Common myeloid progenitor, CD34-positive (primary cell): ENCODE data around the gene GMPR.

ENCODE experiments used
- CTCF ChIA-PET: fragments of 350-600 bp; sonication (Branson Sonifier 250); formaldehyde crosslinking; loops from one replicate; lab custom pipeline; 2021; ENCODE audit warnings: antibody characterized with exemption; lab: Charles Lee
- POLR2A ChIA-PET: fragments of 350-600 bp; sonication (Branson Sonifier 250); formaldehyde crosslinking; loops from one replicate; lab custom pipeline; 2021; ENCODE audit warnings: antibody characterized with exemption; lab: Charles Lee
- DNase-seq, 3 donors: peaks; one replicate each; pipeline versions ENCODE4 v3.0.0 to v3.0.0-alpha.2; 2013
- H3K27ac ChIP-seq, 2 experiments: 1 replicate in 1 of 2; 2 replicates in 1 of 2; pipeline ENCODE4 v1.7.0; 2013; ENCODE audit warnings: inconsistent platforms in 2 of 2, low read length in 2 of 2, mild to moderate bottlenecking in 2 of 2, low read depth in 1 of 2, moderate library complexity in 1 of 2; ENCODE audit not compliant: severe bottlenecking in 2 of 2, insufficient read depth in 1 of 2, poor library complexity in 1 of 2
- H3K27me3 ChIP-seq, 5 experiments: replicated peaks in 2 of 5; 1 replicate in 3 of 5; 2 replicates in 2 of 5; pipeline versions ENCODE4 v1.6.1 to v1.7.0; 2013; ENCODE audit warnings: low read length in 4 of 5, mild to moderate bottlenecking in 2 of 5, moderate library complexity in 2 of 5, inconsistent platforms in 1 of 5; ENCODE audit not compliant: insufficient read depth in 5 of 5, control insufficient read depth in 4 of 5
- H3K36me3 ChIP-seq, 4 experiments: 1 replicate in 2 of 4; 2 replicates in 2 of 4; pipeline versions ENCODE4 v1.6.1 to v1.7.0; 2013; ENCODE audit warnings: low read length in 3 of 4, control low read depth in 1 of 4, mild to moderate bottlenecking in 1 of 4; ENCODE audit not compliant: control insufficient read depth in 4 of 4, insufficient read depth in 4 of 4
- H3K4me1 ChIP-seq, 4 experiments: 1 replicate in 3 of 4; 2 replicates in 1 of 4; pipeline versions ENCODE4 v1.6.1 to v1.7.1; 2013; ENCODE audit warnings: low read length in 3 of 4, mild to moderate bottlenecking in 3 of 4, control low read depth in 1 of 4, inconsistent platforms in 1 of 4, moderate library complexity in 1 of 4; ENCODE audit not compliant: control insufficient read depth in 4 of 4, insufficient read depth in 4 of 4; ENCODE audit errors: control extremely low read depth in 1 of 4
- H3K4me3 ChIP-seq, 7 experiments: 1 replicate in 4 of 7; 2 replicates in 3 of 7; pipeline versions ENCODE4 v1.5.1 to v1.7.0; 2013; ENCODE audit warnings: mild to moderate bottlenecking in 7 of 7, low read length in 6 of 7, moderate library complexity in 6 of 7, inconsistent platforms in 2 of 7, low read depth in 2 of 7, control low read depth in 1 of 7; ENCODE audit not compliant: insufficient read depth in 4 of 7, control insufficient read depth in 1 of 7; ENCODE audit errors: extremely low read depth in 1 of 7
- H3K9me3 ChIP-seq, 5 experiments: 1 replicate in 4 of 5; 2 replicates in 1 of 5; pipeline versions ENCODE4 v1.6.1 to v1.7.1; 2013; ENCODE audit warnings: low read length in 4 of 5, mild to moderate bottlenecking in 2 of 5, inconsistent platforms in 1 of 5, low read depth in 1 of 5, moderate library complexity in 1 of 5; ENCODE audit not compliant: control insufficient read depth in 4 of 5, insufficient read depth in 2 of 5; ENCODE audit errors: control extremely low read depth in 1 of 5
- WGBS: methylation state at CpG from one replicate; pipeline ENCODE4 v1.1.5; 2013; ENCODE audit not compliant: insufficient coverage; 5-methylcytosine and 5-hydroxymethylcytosine counted together

Gene GMPR

GRCh38 chr6:16243664-16244063, 5.3 kb downstream of the GMPR start:
- POLR2A ChIA-PET = no interaction called here
- H3K36me3 ChIP-seq = peaks cover 0 to 27% (median 13%) of the 10 kb centered on the region in 4 experiments
- CTCF ChIA-PET = no interaction called here
- H3K9me3 ChIP-seq = no peaks in the 10 kb centered on the region
- H3K27ac ChIP-seq = no peak overlapping the region
- 100% methylated on average over 1 of the region's 5 CpGs for WGBS
- H3K4me3 ChIP-seq = no peak overlapping the region
- DNase-seq = no peak
- no peaks in the 10 kb centered on the region for H3K27me3 ChIP-seq
- H3K4me1 ChIP-seq = peaks cover 0 to 22% (median 13%) of the 10 kb centered on the region in 4 experiments

- Histone ChIP-seq H3K27ac (no peak overlapping the region), H3K4me1 (peaks cover 0 to 15% (median 7%) of the 10 kb centered on the region in 4 experiments), H3K4me3 (no peak overlapping the region), H3K9me3 (no peaks in the 10 kb centered on the region), H3K27me3 (no peaks in the 10 kb centered on the region), H3K36me3 (peaks cover 0 to 31% (median 14%) of the 10 kb centered on the region in 4 experiments)
- CTCF ChIA-PET = no interaction called here
- POLR2A ChIA-PET = no interaction called here
- WGBS = 100% methylated on average over 5 of the region's 5 CpGs
- DNase-seq = no peak
These were observed 6.1 kb downstream of the GMPR start for GRCh38 chr6:16244446-16244845.

- no peaks in the 10 kb centered on the region for H3K27me3 ChIP-seq
- CTCF ChIA-PET = no interaction called here
- DNase-seq = no peak
- peaks cover 0 to 33% (median 14%) of the 10 kb centered on the region in 4 experiments for H3K36me3 ChIP-seq
- no peak overlapping the region for H3K4me3 ChIP-seq
- 93% methylated on average over 9 of the region's 10 CpGs for WGBS
- H3K27ac ChIP-seq = no peak overlapping the region
- peaks cover 0 to 10% (median 2%) of the 10 kb centered on the region in 4 experiments for H3K4me1 ChIP-seq
- H3K9me3 ChIP-seq = no peaks in the 10 kb centered on the region
- POLR2A ChIA-PET = no interaction called here
These were observed 6.6 kb downstream of the GMPR start for GRCh38 chr6:16244869-16245451.

GRCh38 chr6:16248271-16248853, 10.0 kb downstream of the GMPR start:
- 100% methylated on average over 6 of the region's 7 CpGs for WGBS
- ChIA-PET CTCF (interaction anchor here (1.9 kb wide), 1 partner anchor 9 kb away, joined by 7 read pairs; no protein-coding TSS in a partner anchor), POLR2A (no interaction called here)
- Histone ChIP-seq H3K9me3 (no peaks in the 10 kb centered on the region), H3K27me3 (no peaks in the 10 kb centered on the region), H3K4me3 (no peak overlapping the region), H3K36me3 (peaks cover 3 to 54% (median 29%) of the 10 kb centered on the region in 4 experiments), H3K27ac (no peak overlapping the region), H3K4me1 (no peaks in the 10 kb centered on the region)
- no peak for DNase-seq

GRCh38 chr6:16249971-16250370, 11.6 kb downstream of the GMPR start:
- Histone ChIP-seq H3K27ac (no peak overlapping the region), H3K9me3 (no peaks in the 10 kb centered on the region), H3K36me3 (peaks cover 3 to 65% (median 37%) of the 10 kb centered on the region in 4 experiments), H3K4me3 (no peak overlapping the region), H3K4me1 (no peaks in the 10 kb centered on the region), H3K27me3 (no peaks in the 10 kb centered on the region)
- DNase-seq = no peak
- WGBS = no CpG with 5 or more reads among the region's 1 CpG
- ChIA-PET POLR2A (no interaction called here), CTCF (interaction anchor here (1.9 kb wide), 1 partner anchor 10 kb away, joined by 7 read pairs; no protein-coding TSS in a partner anchor)

GRCh38 chr6:16251706-16252105, 13.3 kb downstream of the GMPR start:
- Histone ChIP-seq H3K9me3 (no peaks in the 10 kb centered on the region), H3K4me1 (no peaks in the 10 kb centered on the region), H3K4me3 (no peak overlapping the region), H3K27me3 (no peaks in the 10 kb centered on the region), H3K36me3 (peaks cover 3 to 56% (median 32%) of the 10 kb centered on the region in 4 experiments), H3K27ac (no peak overlapping the region)
- ChIA-PET POLR2A (no interaction called here), CTCF (no interaction called here)
- 100% methylated on average over 1 of the region's 2 CpGs for WGBS
- DNase-seq = no peak

- Histone ChIP-seq H3K4me1 (no peaks in the 10 kb centered on the region), H3K27me3 (no peaks in the 10 kb centered on the region), H3K36me3 (peaks cover 8 to 56% (median 33%) of the 10 kb centered on the region in 4 experiments), H3K27ac (no peak overlapping the region), H3K4me3 (no peak overlapping the region), H3K9me3 (no peaks in the 10 kb centered on the region)
- no CpG with 5 or more reads among the region's 2 CpGs for WGBS
- DNase-seq = no peak
- POLR2A ChIA-PET = no interaction called here
- CTCF ChIA-PET = no interaction called here
These were observed 14.4 kb downstream of the GMPR start for GRCh38 chr6:16252686-16253299.
